Activated CD4-positive, alpha-beta T cell treated with anti-CD3 and anti-CD28 coated beads, Interleukin-2, amount 10 ng/mL, durations not matched to agents 7 days and 5 days (primary cell): ENCODE measurements around the gene DISP3. TPM values are rescaled to one million over a fixed set of nuclear protein-coding genes. Genes with fewer than 3 reads are reported as not detected.
"Not testable (repeated sequence)": the region's sequence is repeated elsewhere in the genome, so short reads cannot be mapped to it uniquely, and the experiment has no call there.

Experiments
- CTCF ChIA-PET: fragments of 350-600 bp; sonication (Branson Sonifier 250); formaldehyde crosslinking; loops from one replicate; lab custom pipeline; 2021; ENCODE audit warnings: antibody characterized with exemption; lab: Charles Lee
- POLR2A ChIA-PET: fragments of 350-600 bp; sonication (Branson Sonifier 250); formaldehyde crosslinking; loops from one replicate; lab custom pipeline; 2021; ENCODE audit warnings: antibody characterized with exemption; lab: Charles Lee
- DNase-seq: peaks from one replicate; pipeline ENCODE4 v3.0.0-alpha.2; 2020
- H3K27ac Mint-ChIP-seq: one replicate; pipeline ENCODE4 v1.8.0; 2021; ENCODE audit warnings: mild to moderate bottlenecking, moderate library complexity, mixed read lengths
- H3K27me3 Mint-ChIP-seq: one replicate; pipeline ENCODE4 v1.8.0; 2021; ENCODE audit warnings: mixed read lengths
- H3K36me3 Mint-ChIP-seq: one replicate; pipeline ENCODE4 v1.8.0; 2021; ENCODE audit warnings: low read depth, mixed read lengths
- H3K4me1 Mint-ChIP-seq: one replicate; pipeline ENCODE4 v1.8.0; 2021; ENCODE audit warnings: mixed read lengths
- H3K4me3 Mint-ChIP-seq: one replicate; pipeline ENCODE4 v1.8.0; 2021; ENCODE audit warnings: mild to moderate bottlenecking, moderate library complexity, mixed read lengths
- H3K9me3 Mint-ChIP-seq: one replicate; pipeline ENCODE4 v1.8.0; 2021; ENCODE audit warnings: mixed read lengths
- total RNA-seq, 2 experiments: library from RNA; stranded (reverse); gene quantifications; one replicate each; pipeline ENCODE4 v1.2.3, GENCODE V29; 2021

Gene DISP3
- total RNA-seq, 2 experiments from 2014 or later, result 0.92 TPM

- not testable (repeated sequence) for H3K27ac Mint-ChIP-seq
Measured at GRCh38 chr1:11580049-11580448, 101.1 kb downstream of the DISP3 start.

GRCh38 chr1:11581445-11581991, 102.6 kb downstream of the DISP3 start:
- CTCF ChIA-PET, result interaction anchor here (1.4 kb wide), 1 partner anchor 10 kb away, joined by 4 read pairs; no protein-coding TSS in a partner anchor
- POLR2A ChIA-PET, result no interaction called here
- no peaks in the 10 kb centered on the region for H3K36me3 Mint-ChIP-seq
- H3K9me3 Mint-ChIP-seq, result no peaks in the 10 kb centered on the region
- H3K27me3 Mint-ChIP-seq, result peaks cover 7% of the 10 kb centered on the region
- H3K4me1 Mint-ChIP-seq, result no peaks in the 10 kb centered on the region
- no peak overlapping the region for H3K27ac Mint-ChIP-seq
- no peak for DNase-seq
- no peak overlapping the region for H3K4me3 Mint-ChIP-seq

More at GRCh38 chr1:11580049-11580448, 101.1 kb downstream of the DISP3 start:
- CTCF ChIA-PET, H3K4me1 Mint-ChIP-seq, H3K4me3 Mint-ChIP-seq, H3K27me3 Mint-ChIP-seq, DNase-seq, H3K36me3 Mint-ChIP-seq, POLR2A ChIA-PET, H3K9me3 Mint-ChIP-seq: not testable (repeated sequence)

- ChIA-PET POLR2A (no interaction called here), CTCF (no interaction called here)
- Mint-ChIP-seq H3K36me3 (no peaks in the 10 kb centered on the region), H3K27ac (no peak overlapping the region), H3K4me1 (no peaks in the 10 kb centered on the region), H3K9me3 (no peaks in the 10 kb centered on the region), H3K4me3 (no peak overlapping the region), H3K27me3 (peaks cover 11% of the 10 kb centered on the region)
- DNase-seq, result no peak
Measured at GRCh38 chr1:11585389-11585788, 106.4 kb downstream of the DISP3 start.

Other genes starting within 250 kb of the DISP3 start
- 10 to 100 TPM; 49.2 to 57.2 TPM for gene MTOR, start 216.6 kb upstream of the DISP3 start, total RNA-seq
- 10 to 100 TPM; 53.7 to 59.1 TPM for gene UBIAD1, start 206.0 kb upstream of the DISP3 start, total RNA-seq
- gene FBXO2, start 175.3 kb downstream of the DISP3 start, total RNA-seq, result 1 to 10 TPM; 1.8 to 2.1 TPM
- 10 to 100 TPM; 32.6 to 37.8 TPM for gene FBXO44, start 175.7 kb downstream of the DISP3 start, total RNA-seq
- gene FBXO6, start 185.0 kb downstream of the DISP3 start, total RNA-seq, result 10 to 100 TPM; 28.1 to 29.6 TPM
- gene MAD2L2, start 202.0 kb downstream of the DISP3 start, total RNA-seq, result 10 to 100 TPM; 68.7 to 73.3 TPM
- gene DRAXIN, start 212.6 kb downstream of the DISP3 start, total RNA-seq, result under 1 TPM; 0.54 to 0.62 TPM